Measurements from ENCODE around the gene FAAP100. TPM values are rescaled to one million over a fixed set of nuclear protein-coding genes. Genes with fewer than 3 reads are reported as not detected.

FAAP100 gene
- total and polyA plus RNA-seq, 7 donors = 11.6 to 16.3 (median 12.6) TPM

DNA sequence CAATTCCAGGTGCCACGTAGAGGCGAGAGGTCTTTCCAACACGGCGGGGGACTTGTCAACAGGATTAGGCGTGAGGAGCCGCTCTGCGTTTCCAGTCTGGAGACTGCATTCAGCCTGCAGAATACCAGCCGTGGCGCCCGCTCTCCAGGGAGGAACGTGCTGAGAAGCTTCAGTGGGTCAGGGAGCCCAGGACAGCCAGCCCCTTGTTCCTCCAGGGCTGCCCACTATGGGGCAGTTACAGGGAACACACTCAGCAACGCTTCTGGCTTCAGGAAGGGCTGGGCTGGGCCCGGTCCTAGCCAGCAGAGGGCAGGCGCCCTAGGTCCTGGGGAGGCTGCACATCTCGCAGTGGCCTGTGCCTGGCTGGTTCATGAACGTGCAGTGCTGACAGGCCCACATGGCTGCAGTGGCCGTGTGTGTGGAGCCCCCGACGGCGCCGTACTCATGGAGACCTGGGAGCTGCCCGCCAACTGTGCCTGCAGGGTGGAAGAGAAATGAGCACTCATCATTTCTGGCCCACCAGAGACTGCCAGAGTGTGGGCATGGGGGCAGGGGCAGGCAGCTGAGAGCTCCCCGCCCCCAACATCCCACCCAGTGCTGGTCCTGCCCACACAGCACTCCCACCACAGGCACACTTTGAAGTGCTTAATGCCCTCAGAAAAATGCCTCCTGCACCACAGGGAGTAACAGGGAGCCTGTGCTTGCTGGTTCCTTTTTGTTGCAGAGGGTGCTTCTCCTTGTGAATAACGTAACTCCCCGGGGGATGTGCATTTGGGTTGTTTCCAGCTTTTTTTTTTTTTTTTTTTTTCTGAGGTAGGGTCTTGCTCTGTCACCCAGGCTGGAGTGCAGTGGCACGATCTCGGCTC is 7.0 kb upstream of the FAAP100 start:
- no peak overlapping the region for H3K27ac ChIP-seq
- ATAC-seq (no peak), DNase-seq (peak in 1 of 2 donors; percentile 27)
- intact Hi-C loops (cut with DNase I) = loop anchor here in 1 of 2 donors (5.0 kb wide), 1 partner anchor 38 kb away; no protein-coding TSS in a partner anchor
- no peak for TF ChIP-seq CTCF (IDR thresholded peaks at IDR 0.05)
- H3K4me1 ChIP-seq = peaks cover 23% of the 10 kb centered on the region
- H3K4me3 ChIP-seq = no peak overlapping the region
- H3K27me3 ChIP-seq (ENCODE audit: insufficient read depth in 3 of 3, low read length in 2 of 3) = no peaks in the 10 kb centered on the region
- peaks cover 5 to 80% of the 10 kb centered on the region in 2 donors for H3K36me3 ChIP-seq (ENCODE audit: insufficient read depth in 1 of 2, low read depth in 1 of 2)
- 78 to 81% (median 79%) methylated on average over 25 to 27 of the region's 27 CpGs for WGBS, 3 donors
- no peaks in the 10 kb centered on the region for H3K9me3 ChIP-seq

DNA sequence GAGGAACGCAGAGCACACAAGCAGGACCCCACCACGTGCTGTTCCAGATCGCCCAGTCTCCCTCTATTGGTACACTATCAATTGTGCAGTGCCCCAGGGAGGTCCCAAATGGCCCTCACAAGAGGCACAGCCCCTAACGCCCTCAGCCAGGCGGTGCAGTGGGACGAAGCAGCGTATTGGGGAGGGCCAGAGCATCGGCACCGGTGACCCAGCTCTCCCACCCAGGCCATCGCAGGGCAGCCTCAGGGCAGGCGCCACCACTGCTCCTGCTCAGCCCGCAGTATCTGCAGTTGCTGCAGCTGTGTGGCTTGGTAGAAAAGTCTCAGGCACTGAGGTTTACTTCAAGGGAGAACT is 5.9 kb upstream of the FAAP100 start:
- no peaks in the 10 kb centered on the region for H3K9me3 ChIP-seq
- no peak overlapping the region for H3K4me3 ChIP-seq
- no peak for TF ChIP-seq CTCF (IDR thresholded peaks at IDR 0.05)
- intact Hi-C loops (cut with DNase I) = loop anchor here in 1 of 2 donors (5.0 kb wide), 1 partner anchor 39 kb away; no protein-coding TSS in a partner anchor
- H3K27ac ChIP-seq = peak overlapping the region; percentile 65
- no peak for DNase-seq
- WGBS, 3 donors = 76 to 88% (median 84%) methylated on average over 12 of the region's 12 CpGs
- peaks cover 5 to 69% of the 10 kb centered on the region in 2 donors for H3K36me3 ChIP-seq (ENCODE audit: insufficient read depth in 1 of 2, low read depth in 1 of 2)
- no peak for ATAC-seq
- H3K27me3 ChIP-seq (ENCODE audit: insufficient read depth in 3 of 3, low read length in 2 of 3) = no peaks in the 10 kb centered on the region
- peaks cover 34% of the 10 kb centered on the region for H3K4me1 ChIP-seq

DNA sequence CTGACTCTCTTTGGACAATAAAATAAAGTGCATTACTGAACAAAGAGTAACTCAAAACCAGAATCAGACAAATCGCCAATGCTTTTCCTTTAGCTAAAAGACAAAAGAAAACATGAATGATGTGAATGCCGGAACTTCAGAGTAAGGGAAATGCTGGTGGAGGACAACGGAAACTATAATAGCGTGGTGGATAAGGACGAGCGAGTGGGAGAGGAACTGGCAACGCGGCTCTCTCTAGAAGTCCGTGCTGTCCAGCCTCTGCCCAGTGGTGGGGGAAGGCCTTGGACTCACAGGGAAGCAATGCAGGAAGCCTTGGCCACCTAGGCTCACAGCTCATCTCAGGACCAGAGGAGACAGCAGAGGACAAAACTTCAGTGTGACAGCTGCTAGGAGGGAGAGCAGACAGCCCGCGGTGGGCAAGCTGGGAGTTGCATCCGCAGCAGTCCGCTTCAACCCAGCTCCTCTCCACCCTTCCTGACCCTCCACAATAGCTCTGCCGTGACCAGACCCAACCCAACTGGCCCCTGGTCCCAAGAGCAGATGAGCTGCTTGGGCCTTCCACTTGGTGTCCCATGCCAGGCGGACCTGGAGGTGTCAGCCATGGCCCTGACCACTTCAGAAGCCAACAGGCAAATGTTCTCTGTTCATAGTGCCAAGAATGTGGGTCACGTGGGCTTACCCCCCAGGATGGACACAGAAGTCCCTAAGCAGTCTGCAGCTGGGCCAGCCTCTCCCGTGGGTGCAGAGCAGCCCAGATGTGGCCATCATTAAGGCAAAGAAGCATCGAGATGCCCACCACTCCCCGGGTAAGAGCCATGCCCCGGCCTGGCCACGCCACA is 5.3 kb upstream of the FAAP100 start:
- Histone ChIP-seq H3K27me3 (ENCODE audit: insufficient read depth in 3 of 3, low read length in 2 of 3) (no peaks in the 10 kb centered on the region), H3K9me3 (no peaks in the 10 kb centered on the region), H3K4me1 (peaks cover 35% of the 10 kb centered on the region), H3K4me3 (no peak overlapping the region), H3K36me3 (ENCODE audit: insufficient read depth in 1 of 2, low read depth in 1 of 2) (peaks cover 5 to 63% of the 10 kb centered on the region in 2 donors), H3K27ac (peak overlapping the region; percentile 65)
- 61 to 77% (median 62%) methylated on average over 20 to 21 of the region's 21 CpGs for WGBS, 3 donors
- intact Hi-C loops (cut with DNase I) = loop anchor here in 1 of 2 donors (5.0 kb wide), 1 partner anchor 40 kb away; no protein-coding TSS in a partner anchor
- DNase-seq = no peak
- TF ChIP-seq CTCF (IDR thresholded peaks at IDR 0.05) = no peak
- no peak for ATAC-seq

GRCh38 chr17:81556863-81557262 is 4.7 kb upstream of the FAAP100 start:
- H3K27me3 ChIP-seq (ENCODE audit: insufficient read depth in 3 of 3, low read length in 2 of 3) = no peaks in the 10 kb centered on the region
- peaks cover 35% of the 10 kb centered on the region for H3K4me1 ChIP-seq
- intact Hi-C loops (cut with DNase I) = loop anchor here in 1 of 2 donors (5.0 kb wide), 1 partner anchor 40 kb away; no protein-coding TSS in a partner anchor
- ATAC-seq (no peak), DNase-seq (peak in 1 of 2 donors; percentile 40)
- H3K27ac ChIP-seq = peak overlapping the region; percentile 65
- no peaks in the 10 kb centered on the region for H3K9me3 ChIP-seq
- no peak overlapping the region for H3K4me3 ChIP-seq
- whole genome bisulfite sequencing, 3 donors = 81 to 94% (median 85%) methylated on average over 6 of the region's 6 CpGs
- no peak for TF ChIP-seq CTCF (IDR thresholded peaks at IDR 0.05)
- peaks cover 5 to 57% of the 10 kb centered on the region in 2 donors for H3K36me3 ChIP-seq (ENCODE audit: insufficient read depth in 1 of 2, low read depth in 1 of 2)

All from psoas muscle (tissue), 8 donors.